ENCODE measurements around the gene LMAN1L. TPM values are rescaled to one million over a fixed set of nuclear protein-coding genes. Genes with fewer than 3 reads are reported as not detected.
A peak's percentile ranks its signal among the peaks of the same experiment; 100 is the strongest.

Gene LMAN1L
- total RNA-seq, 2 donors from 2014 or later, result not detected

DNA sequence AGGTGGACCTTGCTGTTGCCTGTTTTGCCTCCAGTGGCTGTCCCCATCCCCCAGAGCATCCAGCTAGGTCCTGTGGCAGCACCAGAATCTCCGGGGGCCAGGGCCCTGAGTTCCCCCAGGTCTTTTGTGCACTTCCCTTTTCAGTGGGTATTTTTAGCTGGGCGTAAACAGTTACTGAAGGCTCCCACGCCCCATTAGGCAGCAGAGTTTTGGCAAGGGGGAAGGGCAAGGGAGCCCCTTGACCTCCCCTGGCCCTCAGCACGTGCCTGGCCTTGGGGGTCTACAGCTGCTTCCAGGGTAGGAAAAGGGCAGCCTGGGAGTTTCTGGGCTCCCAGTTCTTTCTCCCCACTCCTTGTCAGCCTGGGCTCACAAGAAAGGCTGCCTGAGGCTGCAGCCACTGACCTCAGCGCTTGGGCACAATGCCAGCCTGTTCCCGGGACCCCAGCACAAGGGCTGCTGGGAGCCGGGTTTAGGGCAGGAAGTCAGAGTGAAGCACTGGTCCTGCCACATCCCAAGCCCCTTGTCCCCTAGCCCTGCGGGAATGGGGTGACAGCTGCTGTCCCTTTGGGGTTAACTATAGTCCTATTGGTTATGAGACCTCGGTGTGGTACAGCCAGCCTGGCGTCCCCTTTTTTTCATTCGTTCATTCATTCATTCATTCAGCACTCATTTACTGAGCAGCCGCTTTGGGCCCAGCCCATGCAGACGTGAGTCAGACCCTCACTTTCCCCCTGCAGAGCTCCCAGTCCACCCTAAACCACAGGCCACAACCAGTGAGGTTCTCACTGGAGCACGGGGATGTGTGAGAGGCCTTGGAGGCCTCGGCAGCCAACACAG lies 22.3 kb upstream of the LMAN1L start:
- intact Hi-C loops (cut with DNase I), result no loop called here
- DNase-seq (peak in 3 of 4 donors; percentile 53 to 67 (median 53)), ATAC-seq (no peak)
- WGBS, 2 donors, result 46 to 69% methylated on average over 11 to 15 of the region's 15 CpGs
- Histone ChIP-seq H3K4me3 (no peak overlapping the region), H3K4me1 (peaks cover 28% of the 10 kb centered on the region), H3K36me3 (replicated peaks in 1 of 2; ENCODE audit: insufficient read depth in 1 of 2, low read depth in 2 of 2) (no peaks in the 10 kb centered on the region), H3K27ac (peak overlapping the region in 3 of 4 donors; percentile 8 to 51 (median 17)), H3K27me3 (no peaks in the 10 kb centered on the region), H3K9me3 (no peaks in the 10 kb centered on the region)
- TF ChIP-seq POLR2A (IDR thresholded peaks at IDR 0.05), result no peak
- TF ChIP-seq, protein P1, sequence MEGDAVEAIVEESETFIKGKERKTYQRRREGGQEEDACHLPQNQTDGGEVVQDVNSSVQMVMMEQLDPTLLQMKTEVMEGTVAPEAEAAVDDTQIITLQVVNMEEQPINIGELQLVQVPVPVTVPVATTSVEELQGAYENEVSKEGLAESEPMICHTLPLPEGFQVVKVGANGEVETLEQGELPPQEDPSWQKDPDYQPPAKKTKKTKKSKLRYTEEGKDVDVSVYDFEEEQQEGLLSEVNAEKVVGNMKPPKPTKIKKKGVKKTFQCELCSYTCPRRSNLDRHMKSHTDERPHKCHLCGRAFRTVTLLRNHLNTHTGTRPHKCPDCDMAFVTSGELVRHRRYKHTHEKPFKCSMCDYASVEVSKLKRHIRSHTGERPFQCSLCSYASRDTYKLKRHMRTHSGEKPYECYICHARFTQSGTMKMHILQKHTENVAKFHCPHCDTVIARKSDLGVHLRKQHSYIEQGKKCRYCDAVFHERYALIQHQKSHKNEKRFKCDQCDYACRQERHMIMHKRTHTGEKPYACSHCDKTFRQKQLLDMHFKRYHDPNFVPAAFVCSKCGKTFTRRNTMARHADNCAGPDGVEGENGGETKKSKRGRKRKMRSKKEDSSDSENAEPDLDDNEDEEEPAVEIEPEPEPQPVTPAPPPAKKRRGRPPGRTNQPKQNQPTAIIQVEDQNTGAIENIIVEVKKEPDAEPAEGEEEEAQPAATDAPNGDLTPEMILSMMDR (IDR thresholded peaks at IDR 0.05), result no peak

DNA sequence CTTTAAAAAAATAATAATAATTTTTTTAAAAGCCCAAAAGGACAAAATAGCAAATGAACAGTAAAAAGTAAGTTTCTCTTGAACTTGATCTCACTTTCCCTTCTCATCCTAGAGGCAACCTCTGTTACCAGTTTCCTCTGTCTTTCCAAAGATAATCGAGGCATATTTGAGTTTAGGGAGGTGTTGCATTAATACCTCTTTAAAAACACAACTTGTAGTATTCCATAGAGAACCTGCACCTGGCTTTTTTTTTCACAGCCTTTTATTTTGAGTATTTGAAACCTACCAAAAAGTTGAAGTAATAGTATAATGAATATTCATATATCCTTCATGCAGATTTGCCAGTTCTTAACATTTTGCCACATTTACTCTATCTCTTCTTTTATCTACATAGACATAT lies 21.6 kb upstream of the LMAN1L start:
- TF ChIP-seq POLR2A (IDR thresholded peaks at IDR 0.05), result no peak
- TF ChIP-seq, protein P1 (IDR thresholded peaks at IDR 0.05), result no peak
- H3K9me3 ChIP-seq, result no peaks in the 10 kb centered on the region
- ATAC-seq, result no peak
- peaks cover 28% of the 10 kb centered on the region for H3K4me1 ChIP-seq
- WGBS, 2 donors, result 52 to 80% methylated on average over 1 of the region's 1 CpG
- no peak overlapping the region for H3K27ac ChIP-seq
- no peaks in the 10 kb centered on the region for H3K36me3 ChIP-seq (replicated peaks in 1 of 2; ENCODE audit: insufficient read depth in 1 of 2, low read depth in 2 of 2)
- intact Hi-C loops (cut with DNase I), result no loop called here
- H3K4me3 ChIP-seq, result no peak overlapping the region
- H3K27me3 ChIP-seq, result no peaks in the 10 kb centered on the region
- no peak for DNase-seq

DNA sequence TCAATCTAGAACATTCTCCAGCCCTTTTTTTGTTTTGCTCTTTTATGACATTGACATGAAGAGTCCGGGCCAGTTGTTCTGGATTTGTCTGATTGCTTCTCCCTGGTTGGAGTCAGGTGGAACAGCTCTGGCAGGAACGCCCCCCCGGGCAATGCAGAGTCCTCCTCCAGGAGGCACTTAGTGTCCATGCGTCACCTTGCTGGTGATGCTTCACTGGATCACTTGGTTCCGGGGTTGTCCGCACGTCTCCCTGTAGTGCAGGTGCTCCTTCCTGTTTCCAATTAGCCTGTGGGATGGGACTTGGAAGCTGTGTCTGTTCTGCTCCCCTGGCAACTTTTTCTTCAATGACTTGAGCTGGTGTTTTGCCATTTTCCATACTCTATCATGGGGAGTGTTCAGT lies 21.0 kb upstream of the LMAN1L start:
- no peak for ATAC-seq
- DNase-seq, result no peak
- no peaks in the 10 kb centered on the region for H3K36me3 ChIP-seq (replicated peaks in 1 of 2; ENCODE audit: insufficient read depth in 1 of 2, low read depth in 2 of 2)
- H3K4me3 ChIP-seq, result no peak overlapping the region
- no peaks in the 10 kb centered on the region for H3K9me3 ChIP-seq
- H3K4me1 ChIP-seq, result peaks cover 22% of the 10 kb centered on the region
- no peak overlapping the region for H3K27ac ChIP-seq
- TF ChIP-seq POLR2A (IDR thresholded peaks at IDR 0.05), result no peak
- TF ChIP-seq, protein P1 (IDR thresholded peaks at IDR 0.05), result no peak
- intact Hi-C loops (cut with DNase I), result no loop called here
- H3K27me3 ChIP-seq, result no peaks in the 10 kb centered on the region
- 84 to 86% methylated on average over 7 of the region's 7 CpGs for WGBS, 2 donors

DNA sequence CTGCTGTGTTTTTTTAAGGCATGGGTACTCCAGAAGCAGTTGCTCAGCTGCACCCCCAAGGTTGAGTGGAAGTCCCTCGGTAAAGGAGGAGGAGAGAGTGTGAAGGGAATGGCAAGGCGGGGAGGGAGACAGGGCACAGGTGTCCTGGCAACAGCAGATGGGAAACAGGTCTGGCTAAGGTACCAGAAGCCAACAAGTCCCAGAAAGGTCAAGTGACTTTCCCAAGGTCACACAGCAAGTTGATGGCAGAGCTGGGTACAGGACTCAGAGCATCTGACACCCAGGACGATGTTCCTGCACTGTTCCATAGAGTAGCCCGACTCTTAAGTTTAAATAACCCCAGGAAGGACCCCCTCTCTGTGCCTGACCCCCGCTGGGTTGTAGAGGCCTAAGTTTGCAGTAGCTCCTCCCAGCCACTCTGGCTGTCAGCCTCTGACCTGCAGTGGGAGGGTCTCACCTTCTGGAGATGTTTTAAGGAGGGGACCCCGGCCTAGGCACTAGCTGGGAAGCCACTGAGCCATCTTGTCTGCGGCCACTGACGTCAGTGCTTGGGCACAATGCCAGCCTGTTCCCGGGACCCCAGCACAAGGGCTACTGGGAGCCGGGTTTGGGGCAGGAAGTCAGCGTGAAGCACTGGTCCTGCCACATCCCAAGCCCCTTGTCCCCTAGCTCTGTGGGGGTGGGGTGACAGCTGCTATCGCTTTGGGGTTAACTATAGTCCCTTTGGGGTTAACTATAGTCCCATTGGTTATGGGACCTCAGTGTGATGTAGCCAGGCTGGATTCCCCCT lies 20.2 kb upstream of the LMAN1L start:
- ATAC-seq (no peak), DNase-seq (no peak)
- Histone ChIP-seq H3K9me3 (no peaks in the 10 kb centered on the region), H3K4me3 (no peak overlapping the region), H3K27ac (no peak overlapping the region), H3K4me1 (peaks cover 20% of the 10 kb centered on the region), H3K27me3 (no peaks in the 10 kb centered on the region), H3K36me3 (replicated peaks in 1 of 2; ENCODE audit: insufficient read depth in 1 of 2, low read depth in 2 of 2) (no peaks in the 10 kb centered on the region)
- WGBS, 2 donors, result 70 to 76% methylated on average over 6 to 11 of the region's 12 CpGs
- intact Hi-C loops (cut with DNase I), result no loop called here
- no peak for TF ChIP-seq POLR2A (IDR thresholded peaks at IDR 0.05)
- TF ChIP-seq, protein P1 (IDR thresholded peaks at IDR 0.05), result no peak
